HG02610 (cell line): ENCODE results near the gene CKB.

ENCODE experiments used
- ATAC-seq: cut with Tn5 transposase; IDR thresholded peaks from one replicate; pipeline ENCODE4 v1.9.1; 2021; ENCODE audit warnings: mild to moderate bottlenecking, moderate library complexity; ENCODE audit not compliant: unreplicated experiment

CKB gene

GRCh38 chr14:103550451-103551337 is 28.1 kb upstream of the CKB start:
- no peak for ATAC-seq

- ATAC-seq, result no peak
Measured at GRCh38 chr14:103549361-103550311, 27.0 kb upstream of the CKB start.

GRCh38 chr14:103548463-103549351 is 26.1 kb upstream of the CKB start:
- no peak for ATAC-seq

GRCh38 chr14:103547941-103548462 is 25.4 kb upstream of the CKB start:
- no peak for ATAC-seq

GRCh38 chr14:103547455-103547940 is 24.9 kb upstream of the CKB start:
- ATAC-seq, result no peak

- no peak for ATAC-seq
Measured at GRCh38 chr14:103546652-103547454, 24.2 kb upstream of the CKB start.

GRCh38 chr14:103545915-103546651 is 23.5 kb upstream of the CKB start:
- ATAC-seq, result no peak

- no peak for ATAC-seq
Measured at GRCh38 chr14:103545219-103545914, 22.7 kb upstream of the CKB start.

- ATAC-seq, result no peak
Measured at GRCh38 chr14:103544388-103545218, 22.0 kb upstream of the CKB start.

GRCh38 chr14:103543721-103544387 is 21.2 kb upstream of the CKB start:
- ATAC-seq, result no peak

GRCh38 chr14:103543140-103543539 is 20.5 kb upstream of the CKB start:
- ATAC-seq, result no peak

GRCh38 chr14:103542605-103543088 is 20.0 kb upstream of the CKB start:
- no peak for ATAC-seq

GRCh38 chr14:103541709-103542604 is 19.3 kb upstream of the CKB start:
- no peak for ATAC-seq

- ATAC-seq, result no peak
Measured at GRCh38 chr14:103540821-103541708, 18.4 kb upstream of the CKB start.
